Tibial artery (tissue), 4 donors: Measurements from ENCODE around the gene VWA5A.
"Not testable (repeated sequence)": the region's sequence is repeated elsewhere in the genome, so short reads cannot be mapped to it uniquely, and the experiment has no call there.

Experiments used
- DNase-seq, 2 donors: peaks; one replicate each; pipeline ENCODE4 v3.0.0-alpha.2; 2019
- H3K27ac ChIP-seq, 2 donors: fragments of 200-600 bp; sonication (generic) in 1 of 2; 1 replicate in 1 of 2; 2 replicates in 1 of 2; pipeline ENCODE4 v1.5.1; 2018 to 2019; ENCODE audit warnings: mild to moderate bottlenecking in 1 of 2
- H3K27me3 ChIP-seq, 2 donors: fragments of 200-600 bp; sonication (generic) in 1 of 2; one replicate each; pipeline versions ENCODE4 v1.5.1 to v1.6.0; 2016 to 2019
- H3K36me3 ChIP-seq, 3 donors: fragments of 200-600 bp; sonication (generic) in 2 of 3; one replicate each; pipeline ENCODE4 v1.5.1; 2016 to 2019; ENCODE audit warnings: mild to moderate bottlenecking in 2 of 3
- H3K4me1 ChIP-seq, 4 donors: fragments of 200-600 bp; sonication (generic) in 2 of 4; 1 replicate in 3 of 4; 2 replicates in 1 of 4; pipeline ENCODE4 v1.5.1; 2016 to 2019
- H3K4me3 ChIP-seq, 2 donors: fragments of 200-600 bp; sonication (generic) in 1 of 2; 1 replicate in 1 of 2; 2 replicates in 1 of 2; pipeline ENCODE4 v1.5.1; 2018 to 2019; ENCODE audit warnings: mild to moderate bottlenecking in 2 of 2
- H3K9me3 ChIP-seq, 3 donors: fragments of 200-600 bp; sonication (generic) in 1 of 3; one replicate each; pipeline ENCODE4 v1.5.1; 2016 to 2019
- CTCF ChIP-seq, 2 experiments: fragments of 200-600 bp in 1 of 2; fragments of 450-650 bp in 1 of 2; IDR thresholded peaks; one replicate each; pipeline ENCODE4 v1.5.1; 2017 to 2019; ENCODE audit warnings: antibody characterized with exemption in 2 of 2, mild to moderate bottlenecking in 1 of 2, moderate library complexity in 1 of 2
- intact Hi-C: fragments of 100-400 bp; cut with DNase I; formaldehyde crosslinking; loops from one replicate; pipeline ENCODE4 v1.15.0; 2023; ENCODE audit warnings: low total_unique reads

The VWA5A gene

GRCh38 chr11:124168796-124169195, 53.5 kb downstream of the VWA5A start:
- H3K27me3 ChIP-seq = no peaks in the 10 kb centered on the region
- intact Hi-C loops = no loop called here
- H3K27ac ChIP-seq = no peak overlapping the region
- TF ChIP-seq CTCF (IDR thresholded peaks at IDR 0.05) = no peak
- H3K4me1 ChIP-seq = no peaks in the 10 kb centered on the region
- no peaks in the 10 kb centered on the region for H3K9me3 ChIP-seq
- DNase-seq = no peak
- H3K36me3 ChIP-seq = no peaks in the 10 kb centered on the region
- no peak overlapping the region for H3K4me3 ChIP-seq

GRCh38 chr11:124170315-124170714, 55.1 kb downstream of the VWA5A start:
- DNase-seq, H3K27me3 ChIP-seq, H3K4me3 ChIP-seq, H3K9me3 ChIP-seq, H3K4me1 ChIP-seq, H3K36me3 ChIP-seq, H3K27ac ChIP-seq, intact Hi-C loops: not testable (repeated sequence)

GRCh38 chr11:124170801-124171586, 55.7 kb downstream of the VWA5A start:
- intact Hi-C loops = no loop called here

GRCh38 chr11:124172101-124172500, 56.9 kb downstream of the VWA5A start:
- no peak overlapping the region for H3K4me3 ChIP-seq
- no peaks in the 10 kb centered on the region for H3K9me3 ChIP-seq
- H3K36me3 ChIP-seq = no peaks in the 10 kb centered on the region
- H3K27me3 ChIP-seq = no peaks in the 10 kb centered on the region
- no peak overlapping the region for H3K27ac ChIP-seq
- H3K4me1 ChIP-seq = no peaks in the 10 kb centered on the region
- intact Hi-C loops = no loop called here
- DNase-seq = no peak
- no peak for TF ChIP-seq CTCF (IDR thresholded peaks at IDR 0.05)

More at GRCh38 chr11:124170801-124171586, 55.7 kb downstream of the VWA5A start:
- TF ChIP-seq CTCF (IDR thresholded peaks at IDR 0.05) = no peak
- no peak for DNase-seq
- H3K4me1 ChIP-seq = no peaks in the 10 kb centered on the region
- no peaks in the 10 kb centered on the region for H3K9me3 ChIP-seq
- H3K4me3 ChIP-seq = no peak overlapping the region
- H3K27ac ChIP-seq = no peak overlapping the region
- no peaks in the 10 kb centered on the region for H3K36me3 ChIP-seq
- no peaks in the 10 kb centered on the region for H3K27me3 ChIP-seq

GRCh38 chr11:124172599-124172998, 57.3 kb downstream of the VWA5A start:
- no peak for TF ChIP-seq CTCF (IDR thresholded peaks at IDR 0.05)
- no peaks in the 10 kb centered on the region for H3K9me3 ChIP-seq
- DNase-seq = no peak
- no peak overlapping the region for H3K4me3 ChIP-seq
- no peaks in the 10 kb centered on the region for H3K27me3 ChIP-seq
- intact Hi-C loops = no loop called here
- no peaks in the 10 kb centered on the region for H3K4me1 ChIP-seq
- no peak overlapping the region for H3K27ac ChIP-seq
- no peaks in the 10 kb centered on the region for H3K36me3 ChIP-seq

- Histone ChIP-seq H3K9me3 (no peaks in the 10 kb centered on the region), H3K27me3 (no peaks in the 10 kb centered on the region), H3K27ac (no peak overlapping the region), H3K4me1 (no peaks in the 10 kb centered on the region), H3K36me3 (no peaks in the 10 kb centered on the region), H3K4me3 (no peak overlapping the region)
- TF ChIP-seq CTCF (IDR thresholded peaks at IDR 0.05) = no peak
- intact Hi-C loops = no loop called here
- no peak for DNase-seq
These were observed 58.8 kb downstream of the VWA5A start for GRCh38 chr11:124174001-124174583.
